T-helper 1 cell treated with Interleukin-12 subunit alpha and Interleukin-12 subunit beta and Interleukin-4 antibody, amounts not matched to agents 30 μg/mL and 1 μg/mL, for 36 hours (primary cell): ENCODE data around the gene CCDC142.
"Not testable (repeated sequence)": the region's sequence is repeated elsewhere in the genome, so short reads cannot be mapped to it uniquely, and the experiment has no call there.

Experiments
- H3K27ac Mint-ChIP-seq: one replicate; pipeline ENCODE4 v1.8.0; 2021; ENCODE audit warnings: mild to moderate bottlenecking, mixed read lengths
- H3K27me3 Mint-ChIP-seq: one replicate; pipeline ENCODE4 v1.8.0; 2021; ENCODE audit warnings: low read depth, mixed read lengths
- H3K36me3 Mint-ChIP-seq: one replicate; pipeline ENCODE4 v1.8.0; 2021; ENCODE audit warnings: low read depth, mixed read lengths
- H3K4me1 Mint-ChIP-seq: one replicate; pipeline ENCODE4 v1.8.0; 2021; ENCODE audit warnings: low read depth, mixed read lengths
- H3K4me3 Mint-ChIP-seq: one replicate; pipeline ENCODE4 v1.8.0; 2021; ENCODE audit warnings: mild to moderate bottlenecking, moderate library complexity, mixed read lengths
- H3K9me3 Mint-ChIP-seq: one replicate; pipeline ENCODE4 v1.8.0; 2021; ENCODE audit warnings: mixed read lengths

Gene CCDC142

DNA sequence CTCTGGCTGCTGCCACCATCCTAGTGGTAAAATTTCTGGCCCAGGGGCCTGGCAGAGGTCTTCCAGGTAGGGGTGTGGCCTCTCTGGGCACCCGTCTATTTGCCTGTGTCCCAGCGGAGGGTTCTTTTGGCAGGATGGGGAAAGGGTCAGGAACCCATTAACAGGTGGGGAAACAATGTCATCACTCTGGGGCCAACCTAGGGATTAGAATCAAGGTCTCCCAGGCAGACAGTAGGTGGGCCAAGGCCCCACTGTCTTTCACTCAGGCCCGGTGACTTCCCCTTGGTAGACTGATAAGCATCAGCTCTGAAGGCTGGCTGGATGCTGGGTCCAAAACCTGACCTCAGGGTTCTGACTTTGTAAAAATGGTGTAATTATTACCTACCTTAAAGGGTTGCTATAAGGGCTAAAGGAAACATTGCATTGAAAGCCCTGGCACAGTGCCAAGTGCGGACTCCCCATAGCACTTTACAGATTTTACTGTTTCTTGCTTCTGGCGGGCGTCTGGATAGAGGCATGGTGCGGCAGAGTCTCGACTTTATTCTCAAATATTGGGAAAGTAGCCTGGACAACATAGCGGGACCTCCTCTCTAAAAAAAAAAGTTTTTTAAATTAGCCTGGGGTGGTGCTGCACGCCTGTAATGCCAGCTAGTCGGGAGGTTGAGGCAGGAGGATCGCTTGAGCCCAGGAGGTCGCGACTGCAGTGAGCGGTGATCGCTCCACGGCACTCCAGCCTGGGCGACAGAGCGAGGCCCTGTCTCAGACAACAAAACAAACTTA is 14.4 kb upstream of the CCDC142 start:
- Mint-ChIP-seq H3K27me3 (peaks cover 45% of the 10 kb centered on the region), H3K36me3 (peaks cover 30% of the 10 kb centered on the region), H3K9me3 (no peaks in the 10 kb centered on the region), H3K4me1 (peaks cover 13% of the 10 kb centered on the region), H3K27ac (peak overlapping the region; percentile 26), H3K4me3 (peak overlapping the region; percentile 87)

DNA sequence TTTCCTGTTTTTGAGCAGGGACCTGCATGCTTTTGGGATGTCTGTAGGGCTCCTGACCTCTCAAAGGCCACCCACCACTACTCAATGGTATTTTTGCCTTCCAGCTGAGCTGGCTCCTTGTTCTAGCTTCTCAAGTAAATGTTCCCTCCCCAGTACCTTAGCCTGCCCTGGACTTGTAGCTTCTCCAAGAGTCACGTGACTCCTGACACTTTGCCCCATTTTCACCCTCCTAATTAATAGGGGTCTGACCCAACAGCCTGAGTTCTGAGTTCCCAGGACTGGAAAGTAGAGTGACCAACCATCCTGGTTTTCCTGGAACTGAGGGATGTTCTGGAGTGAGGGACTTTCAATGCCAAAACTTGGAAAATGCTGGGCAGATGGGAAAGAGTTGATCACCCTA is 12.6 kb upstream of the CCDC142 start:
- H3K27me3 Mint-ChIP-seq = peaks cover 27% of the 10 kb centered on the region
- H3K4me3 Mint-ChIP-seq = no peak overlapping the region
- H3K36me3 Mint-ChIP-seq = peaks cover 40% of the 10 kb centered on the region
- peaks cover 15% of the 10 kb centered on the region for H3K4me1 Mint-ChIP-seq
- no peaks in the 10 kb centered on the region for H3K9me3 Mint-ChIP-seq
- H3K27ac Mint-ChIP-seq = no peak overlapping the region

DNA sequence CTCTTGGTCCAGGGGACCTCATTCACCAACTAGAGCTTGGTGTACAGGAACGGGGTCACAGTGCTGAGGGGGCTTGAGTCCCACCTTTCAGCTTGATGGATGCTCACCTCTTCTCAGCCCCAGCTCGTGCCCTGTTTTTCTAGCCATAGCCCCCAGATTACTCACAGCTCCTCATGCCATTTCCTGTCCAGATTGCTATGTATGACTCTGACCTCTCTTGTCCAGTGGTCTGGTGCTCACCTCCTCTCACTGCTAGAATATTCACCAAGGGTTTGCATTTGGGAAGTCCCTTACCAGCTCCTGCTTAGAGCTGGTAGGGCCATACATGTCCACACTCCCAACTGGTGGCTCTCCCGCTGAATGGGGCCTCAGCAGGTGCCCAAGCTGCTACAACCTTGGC is 10.7 kb upstream of the CCDC142 start:
- H3K36me3 Mint-ChIP-seq = peaks cover 39% of the 10 kb centered on the region
- no peak overlapping the region for H3K27ac Mint-ChIP-seq
- no peak overlapping the region for H3K4me3 Mint-ChIP-seq
- no peaks in the 10 kb centered on the region for H3K9me3 Mint-ChIP-seq
- H3K27me3 Mint-ChIP-seq = peaks cover 11% of the 10 kb centered on the region
- peaks cover 10% of the 10 kb centered on the region for H3K4me1 Mint-ChIP-seq

DNA sequence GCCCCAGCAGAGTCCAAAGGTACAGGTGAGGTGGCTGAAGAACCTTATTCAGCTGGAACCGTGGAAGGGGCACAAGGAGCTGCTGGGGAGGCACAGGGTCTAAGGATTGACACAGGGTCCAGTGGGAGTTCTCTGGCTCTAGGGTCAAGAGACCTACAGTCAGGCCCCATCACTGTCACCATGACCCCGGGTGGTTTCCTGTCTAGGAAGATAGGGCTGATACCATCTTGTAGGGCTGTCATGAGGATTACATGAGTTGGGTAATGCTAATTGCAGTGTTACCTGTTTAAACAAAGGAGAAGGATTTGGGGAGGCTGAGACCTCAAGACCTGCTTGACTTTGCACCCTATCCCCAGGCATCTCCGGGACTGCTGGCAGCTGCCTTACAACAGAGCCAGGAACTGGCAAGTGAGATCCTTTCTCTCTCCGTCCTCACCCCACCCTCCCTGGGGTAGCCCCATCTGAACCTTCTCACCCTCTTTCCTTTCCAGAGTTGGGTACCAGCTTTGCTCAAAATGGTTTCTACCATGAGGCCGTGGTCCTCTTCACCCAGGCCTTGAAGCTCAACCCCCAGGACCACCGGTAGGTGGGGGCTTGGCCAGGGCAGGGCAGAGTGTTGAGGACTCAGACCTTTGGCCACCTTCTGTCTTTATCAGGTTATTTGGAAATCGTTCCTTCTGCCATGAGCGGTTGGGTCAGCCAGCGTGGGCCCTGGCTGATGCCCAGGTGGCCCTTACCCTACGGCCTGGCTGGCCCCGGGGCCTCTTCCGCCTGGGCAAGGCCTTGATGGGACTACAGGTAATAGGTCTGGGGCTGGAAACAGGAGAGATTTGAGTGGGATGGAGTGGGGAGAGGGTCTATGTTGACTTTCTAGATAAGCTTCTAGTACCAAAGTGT is 9.1 kb upstream of the CCDC142 start:
- Mint-ChIP-seq H3K27ac (no peak overlapping the region), H3K4me3 (no peak overlapping the region), H3K27me3 (no peaks in the 10 kb centered on the region)

DNA sequence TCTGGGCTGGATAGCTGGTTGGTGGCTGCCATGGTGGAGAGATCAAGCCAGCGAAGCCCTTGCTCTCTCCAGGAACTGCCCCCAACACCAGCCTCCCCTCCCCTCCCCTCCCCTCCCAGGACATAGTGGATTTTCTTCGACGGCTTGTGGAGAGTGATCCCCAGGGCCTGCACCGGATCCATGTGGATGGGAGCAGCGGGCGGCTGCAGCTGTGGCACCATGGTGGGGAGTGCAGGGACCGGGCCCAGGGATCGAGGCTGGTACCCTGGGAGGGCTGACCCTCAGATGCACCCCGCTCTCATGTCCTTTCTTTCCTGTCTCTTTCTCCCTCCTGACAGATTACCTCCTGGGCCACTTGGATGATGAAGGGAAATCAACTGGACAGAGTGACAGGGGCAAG is 7.1 kb upstream of the CCDC142 start:
- Mint-ChIP-seq H3K27ac (no peak overlapping the region), H3K4me3 (no peak overlapping the region), H3K4me1 (peaks cover 5% of the 10 kb centered on the region), H3K27me3 (no peaks in the 10 kb centered on the region), H3K36me3 (peaks cover 36% of the 10 kb centered on the region), H3K9me3 (no peaks in the 10 kb centered on the region)

More for the DNA sequence above, 9.1 kb upstream of the CCDC142 start:
- peaks cover 5% of the 10 kb centered on the region for H3K4me1 Mint-ChIP-seq
- no peaks in the 10 kb centered on the region for H3K9me3 Mint-ChIP-seq
- H3K36me3 Mint-ChIP-seq = peaks cover 39% of the 10 kb centered on the region

DNA sequence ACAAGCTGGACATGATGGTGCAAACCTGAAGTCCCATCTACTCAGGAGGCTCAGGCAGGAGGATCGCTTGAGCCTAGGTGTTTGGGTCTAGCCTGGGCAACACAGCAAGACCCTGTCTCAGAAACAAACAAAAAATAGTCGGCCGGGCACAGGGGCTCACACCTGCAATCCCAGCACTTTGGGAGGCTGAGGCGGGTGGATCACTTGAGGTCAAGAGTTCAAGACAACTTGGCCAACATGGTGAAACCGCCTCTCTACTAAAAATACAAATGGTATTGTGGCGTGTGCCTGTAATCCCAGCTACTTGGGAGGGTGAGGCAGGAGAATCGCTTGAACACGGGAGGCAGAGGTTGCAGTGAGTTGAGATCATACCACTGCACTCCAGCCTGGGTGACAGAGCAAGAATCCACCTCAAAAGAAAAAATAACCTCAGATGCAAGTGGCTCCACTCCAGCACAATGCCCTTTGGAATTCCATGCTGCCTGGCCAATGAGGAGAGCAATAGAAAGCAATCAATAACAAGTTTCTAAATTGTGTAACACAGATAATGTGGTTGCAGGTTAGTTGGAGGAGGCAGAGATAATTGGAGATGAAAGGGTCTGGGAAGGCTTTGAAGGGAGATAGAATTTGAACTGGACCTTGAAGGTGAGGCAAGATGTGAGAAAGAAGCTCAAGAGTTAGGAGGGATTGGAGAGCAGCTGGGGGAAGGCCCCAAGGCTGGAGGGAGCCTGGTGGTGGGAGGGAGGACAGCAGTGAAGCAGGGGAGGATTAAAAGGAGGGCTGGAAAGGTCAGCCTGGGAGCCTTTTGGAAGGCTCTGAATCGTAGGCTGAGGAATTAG is 6.1 kb upstream of the CCDC142 start:
- no peak overlapping the region for H3K4me3 Mint-ChIP-seq
- no peaks in the 10 kb centered on the region for H3K9me3 Mint-ChIP-seq
- no peaks in the 10 kb centered on the region for H3K27me3 Mint-ChIP-seq
- peaks cover 30% of the 10 kb centered on the region for H3K36me3 Mint-ChIP-seq
- peak overlapping the region; percentile 49 for H3K27ac Mint-ChIP-seq
- H3K4me1 Mint-ChIP-seq = peaks cover 4% of the 10 kb centered on the region

DNA sequence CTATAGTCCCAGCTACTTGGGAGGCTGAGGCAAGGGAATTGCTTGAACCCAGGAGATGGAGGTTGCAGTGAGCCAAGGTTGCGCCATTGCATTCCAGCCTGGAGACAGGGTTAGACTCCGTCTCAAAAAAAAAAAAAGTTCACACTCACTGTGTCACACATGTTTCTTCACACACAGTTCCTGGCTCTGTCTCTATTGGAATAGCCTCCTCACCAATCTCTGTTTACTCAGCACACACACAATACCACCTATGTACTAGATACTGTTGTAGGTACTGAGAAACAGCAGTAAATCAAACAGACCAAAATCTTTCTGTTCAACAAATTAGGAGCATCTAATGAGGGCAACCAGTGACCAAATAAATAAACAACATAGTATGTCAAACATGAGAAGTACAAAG is 3.3 kb upstream of the CCDC142 start:
- Mint-ChIP-seq H3K4me3 (no peak overlapping the region), H3K4me1 (peaks cover 13% of the 10 kb centered on the region), H3K36me3 (peaks cover 15% of the 10 kb centered on the region), H3K27ac (no peak overlapping the region), H3K27me3 (no peaks in the 10 kb centered on the region), H3K9me3 (no peaks in the 10 kb centered on the region)

DNA sequence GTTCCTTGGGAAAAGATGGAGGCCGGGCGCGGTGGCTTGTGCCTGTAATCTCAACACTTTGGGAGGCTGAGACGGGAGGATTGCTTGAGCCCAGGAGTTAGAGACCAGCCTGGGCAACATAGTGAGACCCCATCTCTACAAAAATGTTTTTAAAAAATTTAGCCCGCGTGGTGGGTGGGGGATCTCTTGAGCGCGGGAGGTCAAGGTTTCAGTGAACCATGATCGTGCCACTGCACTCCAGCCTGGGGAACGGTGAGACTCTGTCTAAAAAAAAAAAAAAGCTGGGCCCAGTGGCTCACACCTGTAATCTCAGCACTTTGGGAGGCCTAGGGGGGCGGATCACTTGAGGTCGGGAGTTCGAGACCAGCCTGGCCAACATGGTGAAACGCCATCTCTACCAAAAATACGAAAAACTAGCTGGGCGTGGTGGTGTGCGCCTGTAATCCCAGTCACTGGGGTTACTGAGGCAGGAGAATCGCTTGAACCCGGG is 922 bp upstream of the CCDC142 start:
- H3K9me3 Mint-ChIP-seq, H3K27me3 Mint-ChIP-seq: not testable (repeated sequence)
- Mint-ChIP-seq H3K4me1 (peaks cover 22% of the 10 kb centered on the region), H3K36me3 (peaks cover 24% of the 10 kb centered on the region), H3K27ac (peak overlapping the region; percentile 100), H3K4me3 (peak overlapping the region; percentile 100)

DNA sequence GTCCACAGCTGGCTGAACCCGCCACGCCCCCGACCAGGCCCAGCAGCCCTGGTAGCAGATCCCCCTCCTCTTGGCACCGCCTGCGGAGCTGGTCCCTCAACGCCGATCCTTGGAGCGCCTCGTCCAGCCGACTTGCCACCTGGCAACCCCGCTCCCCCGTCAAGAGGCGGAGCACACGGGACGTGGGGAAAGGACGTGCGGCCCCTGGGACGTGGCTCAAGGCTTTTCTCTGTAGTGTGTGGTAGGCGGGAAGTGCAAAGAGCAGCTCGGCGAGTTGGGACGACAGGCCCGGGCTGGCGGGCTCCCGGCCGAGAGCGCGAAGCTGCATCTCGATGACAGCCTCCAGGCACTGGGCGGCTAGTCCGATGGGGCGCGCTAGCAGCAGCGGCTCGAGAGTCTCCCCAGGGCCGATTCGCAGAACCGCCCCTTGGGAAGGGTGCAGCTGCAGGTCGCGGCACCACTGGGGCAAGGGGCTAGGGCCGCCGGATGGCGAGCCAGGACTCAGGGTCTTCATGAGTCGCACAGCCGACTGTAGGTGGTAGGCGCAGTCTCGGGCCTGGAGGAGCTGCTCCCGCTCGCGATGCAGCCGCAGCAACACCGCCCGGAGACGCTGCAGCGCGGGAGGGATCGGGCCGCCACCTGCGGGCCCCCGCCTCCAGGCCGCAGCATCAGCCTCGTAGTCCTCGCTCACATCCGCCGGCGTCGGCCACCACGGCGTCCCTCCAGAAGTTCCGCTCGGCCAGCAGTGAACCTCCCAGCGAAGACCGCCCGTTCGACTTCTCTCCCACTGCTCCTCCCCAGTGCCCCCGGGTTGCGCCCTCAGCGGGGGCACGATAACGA is 617 bp downstream of the CCDC142 start:
- H3K36me3 Mint-ChIP-seq = peaks cover 29% of the 10 kb centered on the region
- H3K9me3 Mint-ChIP-seq = no peaks in the 10 kb centered on the region
- H3K4me3 Mint-ChIP-seq = peak overlapping the region; percentile 100
- peak overlapping the region; percentile 100 for H3K27ac Mint-ChIP-seq
- no peaks in the 10 kb centered on the region for H3K27me3 Mint-ChIP-seq
- peaks cover 22% of the 10 kb centered on the region for H3K4me1 Mint-ChIP-seq

DNA sequence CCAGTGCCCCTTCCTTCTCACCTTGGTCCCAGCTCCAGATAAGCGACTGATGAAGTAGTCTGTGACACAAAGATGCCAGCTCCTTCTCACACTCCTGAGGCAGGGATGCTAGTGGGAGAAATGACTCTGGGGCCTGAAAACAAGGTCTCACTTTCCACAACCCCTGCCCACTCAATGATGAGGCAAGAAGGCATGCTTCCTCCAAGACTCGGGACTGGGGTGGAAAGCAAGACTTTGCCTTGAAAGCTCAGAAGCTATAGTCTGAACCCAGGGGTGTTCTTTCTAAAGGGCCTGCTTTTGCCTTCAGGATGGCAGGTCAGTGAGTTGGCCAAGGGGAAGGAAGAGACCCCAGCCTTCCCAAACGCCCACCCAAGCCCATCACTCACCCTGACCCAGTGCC is 1.4 kb downstream of the CCDC142 start:
- Mint-ChIP-seq H3K27ac (no peak overlapping the region), H3K9me3 (no peaks in the 10 kb centered on the region), H3K27me3 (no peaks in the 10 kb centered on the region), H3K4me1 (peaks cover 22% of the 10 kb centered on the region), H3K4me3 (peak overlapping the region; percentile 100), H3K36me3 (peaks cover 29% of the 10 kb centered on the region)

DNA sequence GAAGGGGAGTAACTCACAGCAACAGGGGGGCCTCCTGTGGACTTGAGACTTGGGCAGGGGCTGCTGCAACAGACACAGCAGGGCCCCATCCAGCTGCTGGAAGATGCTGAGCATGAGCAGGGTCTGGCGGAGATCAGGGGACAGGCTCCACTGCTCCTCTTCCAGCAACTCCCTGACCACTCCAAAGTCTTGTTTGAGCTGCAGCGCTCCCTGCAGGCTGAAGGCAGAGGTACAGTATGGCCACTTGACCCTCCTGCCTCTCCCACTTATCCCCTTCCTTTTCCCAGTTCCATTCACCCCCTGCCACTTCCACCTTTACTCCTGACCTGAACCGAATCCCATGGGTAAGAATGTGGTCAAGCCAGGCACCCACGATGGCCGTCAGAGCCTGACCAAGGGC is 7.9 kb downstream of the CCDC142 start:
- H3K9me3 Mint-ChIP-seq = no peaks in the 10 kb centered on the region
- H3K4me1 Mint-ChIP-seq = peaks cover 25% of the 10 kb centered on the region
- no peaks in the 10 kb centered on the region for H3K27me3 Mint-ChIP-seq
- H3K27ac Mint-ChIP-seq = peak overlapping the region; percentile 34
- H3K36me3 Mint-ChIP-seq = peaks cover 34% of the 10 kb centered on the region
- H3K4me3 Mint-ChIP-seq = no peak overlapping the region

DNA sequence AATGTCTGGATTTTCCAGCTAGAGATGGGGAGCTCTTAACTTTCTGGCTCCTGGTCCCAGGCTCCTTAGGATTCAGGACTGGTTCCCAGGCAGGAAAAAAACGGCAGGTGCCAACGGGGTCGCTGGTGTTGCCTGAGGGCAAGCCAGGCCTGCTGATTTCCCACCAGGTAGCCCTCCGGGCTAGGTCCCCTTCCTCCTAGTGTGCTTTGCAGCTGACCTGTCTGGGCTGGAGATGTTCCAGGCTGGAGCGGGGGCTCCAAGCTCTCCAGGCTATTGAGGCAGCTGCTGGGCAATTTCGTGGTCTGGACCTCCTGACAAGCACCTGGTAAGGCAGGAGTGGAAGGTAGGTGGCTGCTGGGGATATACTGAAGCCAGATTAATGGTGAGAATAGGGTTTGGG is 8.3 kb downstream of the CCDC142 start:
- peaks cover 33% of the 10 kb centered on the region for H3K36me3 Mint-ChIP-seq
- H3K4me3 Mint-ChIP-seq = no peak overlapping the region
- H3K27me3 Mint-ChIP-seq = no peaks in the 10 kb centered on the region
- peaks cover 27% of the 10 kb centered on the region for H3K4me1 Mint-ChIP-seq
- H3K27ac Mint-ChIP-seq = peak overlapping the region; percentile 17
- H3K9me3 Mint-ChIP-seq = no peaks in the 10 kb centered on the region

DNA sequence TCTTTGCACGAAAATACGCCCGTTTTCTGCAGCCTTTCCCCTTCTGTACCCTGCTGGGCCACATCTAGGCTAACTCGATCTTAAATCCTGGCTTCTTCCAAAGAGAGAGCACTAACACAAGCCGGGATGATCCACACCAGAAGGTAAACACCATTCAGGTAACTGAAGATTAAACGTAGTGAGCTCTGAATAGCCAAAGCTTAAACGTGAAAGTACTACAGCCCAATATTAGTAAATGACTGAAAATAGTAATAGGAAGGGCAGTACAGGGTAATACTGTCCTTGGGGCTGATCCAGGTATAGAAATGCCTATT is 9.9 kb downstream of the CCDC142 start:
- Mint-ChIP-seq H3K9me3 (no peaks in the 10 kb centered on the region), H3K4me3 (peak overlapping the region; percentile 98), H3K27ac (peak overlapping the region; percentile 98), H3K27me3 (no peaks in the 10 kb centered on the region), H3K36me3 (peaks cover 28% of the 10 kb centered on the region), H3K4me1 (peaks cover 22% of the 10 kb centered on the region)
